PFSK-1 (cell line): ENCODE data around the gene SERHL2.

Source experiments
- FOXP2 ChIP-seq: optimal IDR thresholded peaks from 2 replicates; pipeline ENCODE3; 2011; ENCODE audit warnings: borderline replicate concordance, control low read depth, inconsistent platforms; ENCODE audit not compliant: insufficient read depth; ENCODE audit errors: extremely low read length, extremely low read depth
- POLR2AphosphoS5 ChIP-seq: IDR thresholded peaks from 2 replicates; pipeline ENCODE4 v1.6.1; 2012; ENCODE audit warnings: low read depth, mild to moderate bottlenecking, control low read depth, low read length, moderate library complexity
- SIN3A ChIP-seq: IDR thresholded peaks from 2 replicates; pipeline ENCODE4 v1.6.1; 2012; ENCODE audit warnings: mild to moderate bottlenecking, low read length, moderate library complexity, borderline replicate concordance; ENCODE audit not compliant: insufficient read depth
- TAF1 ChIP-seq: IDR thresholded peaks from 2 replicates; pipeline ENCODE4 v1.6.1; 2012; ENCODE audit warnings: low read length, control low read depth, borderline replicate concordance; ENCODE audit not compliant: insufficient read depth
- TF ChIP-seq, protein P1 (sequence below), 2 experiments: IDR thresholded peaks; 2 replicates each; pipeline versions ENCODE4 v1.6.1 to v1.8.0; 2011 to 2012; ENCODE audit warnings: low read depth in 2 of 2, low read length in 2 of 2, control low read depth in 1 of 2, inconsistent platforms in 1 of 2, mild to moderate bottlenecking in 1 of 2, moderate library complexity in 1 of 2; ENCODE audit not compliant: insufficient read depth in 1 of 2

DNA sequence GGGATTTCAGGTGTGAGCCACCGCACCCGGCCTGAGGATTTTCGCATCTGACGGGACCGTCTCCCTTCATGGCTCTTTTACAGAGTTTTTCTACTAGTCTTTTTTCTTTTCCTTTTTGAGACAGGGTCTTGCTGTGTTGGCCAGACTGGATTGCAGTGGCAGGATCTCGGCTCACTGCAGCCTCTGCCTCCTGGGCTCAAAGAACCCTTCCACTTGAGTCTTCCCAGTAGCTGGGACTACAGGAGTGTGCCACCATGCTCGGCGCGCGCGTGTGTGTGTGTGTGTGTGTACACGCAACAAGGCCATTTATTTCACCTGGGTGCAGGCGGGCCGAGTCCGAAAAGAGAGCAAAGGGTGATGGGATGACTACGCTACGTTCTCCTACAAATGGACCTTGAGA is 10.9 kb downstream of the SERHL2 start:
- no peak for TF ChIP-seq POLR2AphosphoS5
- no peak for TF ChIP-seq SIN3A
- TF ChIP-seq, protein P1, sequence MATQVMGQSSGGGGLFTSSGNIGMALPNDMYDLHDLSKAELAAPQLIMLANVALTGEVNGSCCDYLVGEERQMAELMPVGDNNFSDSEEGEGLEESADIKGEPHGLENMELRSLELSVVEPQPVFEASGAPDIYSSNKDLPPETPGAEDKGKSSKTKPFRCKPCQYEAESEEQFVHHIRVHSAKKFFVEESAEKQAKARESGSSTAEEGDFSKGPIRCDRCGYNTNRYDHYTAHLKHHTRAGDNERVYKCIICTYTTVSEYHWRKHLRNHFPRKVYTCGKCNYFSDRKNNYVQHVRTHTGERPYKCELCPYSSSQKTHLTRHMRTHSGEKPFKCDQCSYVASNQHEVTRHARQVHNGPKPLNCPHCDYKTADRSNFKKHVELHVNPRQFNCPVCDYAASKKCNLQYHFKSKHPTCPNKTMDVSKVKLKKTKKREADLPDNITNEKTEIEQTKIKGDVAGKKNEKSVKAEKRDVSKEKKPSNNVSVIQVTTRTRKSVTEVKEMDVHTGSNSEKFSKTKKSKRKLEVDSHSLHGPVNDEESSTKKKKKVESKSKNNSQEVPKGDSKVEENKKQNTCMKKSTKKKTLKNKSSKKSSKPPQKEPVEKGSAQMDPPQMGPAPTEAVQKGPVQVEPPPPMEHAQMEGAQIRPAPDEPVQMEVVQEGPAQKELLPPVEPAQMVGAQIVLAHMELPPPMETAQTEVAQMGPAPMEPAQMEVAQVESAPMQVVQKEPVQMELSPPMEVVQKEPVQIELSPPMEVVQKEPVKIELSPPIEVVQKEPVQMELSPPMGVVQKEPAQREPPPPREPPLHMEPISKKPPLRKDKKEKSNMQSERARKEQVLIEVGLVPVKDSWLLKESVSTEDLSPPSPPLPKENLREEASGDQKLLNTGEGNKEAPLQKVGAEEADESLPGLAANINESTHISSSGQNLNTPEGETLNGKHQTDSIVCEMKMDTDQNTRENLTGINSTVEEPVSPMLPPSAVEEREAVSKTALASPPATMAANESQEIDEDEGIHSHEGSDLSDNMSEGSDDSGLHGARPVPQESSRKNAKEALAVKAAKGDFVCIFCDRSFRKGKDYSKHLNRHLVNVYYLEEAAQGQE (IDR thresholded peaks at IDR 0.05; ENCODE audit: insufficient read depth in 1 of 2, low read depth in 2 of 2, low read length in 2 of 2) = no peak
- TF ChIP-seq TAF1 = no peak
- TF ChIP-seq FOXP2 = no peak
